GM23338 (cell line): Measurements from ENCODE around the gene CD180.

Experiments used
- CREB1 ChIP-seq: fragments of 250-450 bp; sonication (Bioruptor Pico); IDR thresholded peaks from 2 replicates; pipeline ENCODE4 v1.5.0; 2020; ENCODE audit warnings: low read depth, mild to moderate bottlenecking, moderate library complexity
- EZH2 ChIP-seq: fragments of 200-600 bp; sonication (generic); IDR thresholded peaks from one replicate; pipeline ENCODE4 v1.8.0; 2017; ENCODE audit warnings: antibody characterized with exemption, mild to moderate bottlenecking, low read depth; ENCODE audit not compliant: unreplicated experiment
- EZH2phosphoT487 ChIP-seq: fragments of 200-600 bp; sonication (generic); IDR thresholded peaks from one replicate; pipeline ENCODE4 v1.8.1; 2018; ENCODE audit warnings: antibody characterized with exemption; ENCODE audit not compliant: unreplicated experiment
- JUNB ChIP-seq: IDR thresholded peaks from one replicate; pipeline ENCODE4 v1.6.1; 2016; ENCODE audit warnings: antibody characterized with exemption; ENCODE audit not compliant: unreplicated experiment
- POLR2AphosphoS5 ChIP-seq: IDR thresholded peaks from 2 replicates; pipeline ENCODE4 v1.6.1; 2016; ENCODE audit warnings: antibody characterized with exemption, low read depth
- ZNF114 ChIP-seq: fragments of 250-450 bp; sonication (Bioruptor Pico); IDR thresholded peaks from 2 replicates; pipeline ENCODE4 v1.5.0; 2020; ENCODE audit warnings: mild to moderate bottlenecking, moderate library complexity
- ZNF331 ChIP-seq: fragments of 250-450 bp; sonication (Bioruptor Pico); IDR thresholded peaks from 2 replicates; pipeline ENCODE4 v1.5.0; 2020; ENCODE audit warnings: low read depth, mild to moderate bottlenecking, moderate library complexity
- ZNF462 ChIP-seq: fragments of 250-450 bp; sonication (Bioruptor Pico); IDR thresholded peaks from 2 replicates; pipeline ENCODE4 v1.5.0; 2020; ENCODE audit warnings: mild to moderate bottlenecking, moderate library complexity
- TF ChIP-seq, protein P1 (sequence below), 2 experiments: fragments of 200-600 bp in 1 of 2; sonication (generic) in 1 of 2; conservative IDR thresholded peaks; 2 replicates each; pipeline versions ENCODE4 v1.5.1 to v1.6.1; 2016 to 2017; ENCODE audit warnings: antibody characterized with exemption in 2 of 2, low read depth in 2 of 2, mild to moderate bottlenecking in 2 of 2, moderate library complexity in 1 of 2
- TF ChIP-seq, protein P2 (sequence below): IDR thresholded peaks from one replicate; pipeline ENCODE4 v1.6.1; 2018; ENCODE audit warnings: antibody characterized with exemption; ENCODE audit not compliant: unreplicated experiment
- TF ChIP-seq, protein P3 (sequence below): IDR thresholded peaks from 2 replicates; pipeline ENCODE4 v1.6.1; 2016; ENCODE audit warnings: antibody characterized with exemption

- TF ChIP-seq, protein P1, sequence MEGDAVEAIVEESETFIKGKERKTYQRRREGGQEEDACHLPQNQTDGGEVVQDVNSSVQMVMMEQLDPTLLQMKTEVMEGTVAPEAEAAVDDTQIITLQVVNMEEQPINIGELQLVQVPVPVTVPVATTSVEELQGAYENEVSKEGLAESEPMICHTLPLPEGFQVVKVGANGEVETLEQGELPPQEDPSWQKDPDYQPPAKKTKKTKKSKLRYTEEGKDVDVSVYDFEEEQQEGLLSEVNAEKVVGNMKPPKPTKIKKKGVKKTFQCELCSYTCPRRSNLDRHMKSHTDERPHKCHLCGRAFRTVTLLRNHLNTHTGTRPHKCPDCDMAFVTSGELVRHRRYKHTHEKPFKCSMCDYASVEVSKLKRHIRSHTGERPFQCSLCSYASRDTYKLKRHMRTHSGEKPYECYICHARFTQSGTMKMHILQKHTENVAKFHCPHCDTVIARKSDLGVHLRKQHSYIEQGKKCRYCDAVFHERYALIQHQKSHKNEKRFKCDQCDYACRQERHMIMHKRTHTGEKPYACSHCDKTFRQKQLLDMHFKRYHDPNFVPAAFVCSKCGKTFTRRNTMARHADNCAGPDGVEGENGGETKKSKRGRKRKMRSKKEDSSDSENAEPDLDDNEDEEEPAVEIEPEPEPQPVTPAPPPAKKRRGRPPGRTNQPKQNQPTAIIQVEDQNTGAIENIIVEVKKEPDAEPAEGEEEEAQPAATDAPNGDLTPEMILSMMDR (conservative IDR thresholded peaks at IDR 0.05; ENCODE audit: low read depth in 2 of 2) = no peak
- TF ChIP-seq JUNB (no peak), EZH2 (no peak), CREB1 (CRISPR knock-in tag) (no peak), EZH2phosphoT487 (no peak), ZNF462 (no peak), POLR2AphosphoS5 (no peak), ZNF331 (CRISPR knock-in tag) (no peak), ZNF114 (CRISPR knock-in tag) (no peak)
- TF ChIP-seq, protein P2, sequence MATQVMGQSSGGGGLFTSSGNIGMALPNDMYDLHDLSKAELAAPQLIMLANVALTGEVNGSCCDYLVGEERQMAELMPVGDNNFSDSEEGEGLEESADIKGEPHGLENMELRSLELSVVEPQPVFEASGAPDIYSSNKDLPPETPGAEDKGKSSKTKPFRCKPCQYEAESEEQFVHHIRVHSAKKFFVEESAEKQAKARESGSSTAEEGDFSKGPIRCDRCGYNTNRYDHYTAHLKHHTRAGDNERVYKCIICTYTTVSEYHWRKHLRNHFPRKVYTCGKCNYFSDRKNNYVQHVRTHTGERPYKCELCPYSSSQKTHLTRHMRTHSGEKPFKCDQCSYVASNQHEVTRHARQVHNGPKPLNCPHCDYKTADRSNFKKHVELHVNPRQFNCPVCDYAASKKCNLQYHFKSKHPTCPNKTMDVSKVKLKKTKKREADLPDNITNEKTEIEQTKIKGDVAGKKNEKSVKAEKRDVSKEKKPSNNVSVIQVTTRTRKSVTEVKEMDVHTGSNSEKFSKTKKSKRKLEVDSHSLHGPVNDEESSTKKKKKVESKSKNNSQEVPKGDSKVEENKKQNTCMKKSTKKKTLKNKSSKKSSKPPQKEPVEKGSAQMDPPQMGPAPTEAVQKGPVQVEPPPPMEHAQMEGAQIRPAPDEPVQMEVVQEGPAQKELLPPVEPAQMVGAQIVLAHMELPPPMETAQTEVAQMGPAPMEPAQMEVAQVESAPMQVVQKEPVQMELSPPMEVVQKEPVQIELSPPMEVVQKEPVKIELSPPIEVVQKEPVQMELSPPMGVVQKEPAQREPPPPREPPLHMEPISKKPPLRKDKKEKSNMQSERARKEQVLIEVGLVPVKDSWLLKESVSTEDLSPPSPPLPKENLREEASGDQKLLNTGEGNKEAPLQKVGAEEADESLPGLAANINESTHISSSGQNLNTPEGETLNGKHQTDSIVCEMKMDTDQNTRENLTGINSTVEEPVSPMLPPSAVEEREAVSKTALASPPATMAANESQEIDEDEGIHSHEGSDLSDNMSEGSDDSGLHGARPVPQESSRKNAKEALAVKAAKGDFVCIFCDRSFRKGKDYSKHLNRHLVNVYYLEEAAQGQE = no peak
- TF ChIP-seq, protein P3, sequence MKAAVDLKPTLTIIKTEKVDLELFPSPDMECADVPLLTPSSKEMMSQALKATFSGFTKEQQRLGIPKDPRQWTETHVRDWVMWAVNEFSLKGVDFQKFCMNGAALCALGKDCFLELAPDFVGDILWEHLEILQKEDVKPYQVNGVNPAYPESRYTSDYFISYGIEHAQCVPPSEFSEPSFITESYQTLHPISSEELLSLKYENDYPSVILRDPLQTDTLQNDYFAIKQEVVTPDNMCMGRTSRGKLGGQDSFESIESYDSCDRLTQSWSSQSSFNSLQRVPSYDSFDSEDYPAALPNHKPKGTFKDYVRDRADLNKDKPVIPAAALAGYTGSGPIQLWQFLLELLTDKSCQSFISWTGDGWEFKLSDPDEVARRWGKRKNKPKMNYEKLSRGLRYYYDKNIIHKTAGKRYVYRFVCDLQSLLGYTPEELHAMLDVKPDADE = no peak
Measured at GRCh38 chr5:67240846-67241245, 44.2 kb upstream of the CD180 start.
